ENCODE results near the gene KCNQ2.
"Not testable (repeated sequence)": the region's sequence is repeated elsewhere in the genome, so short reads cannot be mapped to it uniquely, and the experiment has no call there.

KCNQ2 gene

GRCh38 chr20:63471981-63472831 is at the start of gene KCNQ2:
Gene KCNQ2 (minus strand): TSS chr20:63472655. CDS start chr20:63472463, 192 bp downstream.
- DNase-seq: no peak

GRCh38 chr20:63521602-63522001 is 49.1 kb upstream of the KCNQ2 start:
- no peak for DNase-seq

- DNase-seq: peak; percentile 49 to 58
Measured at GRCh38 chr20:63520934-63521601, 48.6 kb upstream of the KCNQ2 start.

- peak; percentile 69 to 79 for DNase-seq
Measured at GRCh38 chr20:63520504-63520933, 48.1 kb upstream of the KCNQ2 start, which contains the start of gene PPDPF. Gene PPDPF (plus strand): TSS chr20:63520765. CDS start chr20:63521309, 544 bp downstream.

- peak; percentile 46 to 48 for DNase-seq
Measured at GRCh38 chr20:63519668-63520503, 47.4 kb upstream of the KCNQ2 start.

- DNase-seq: no peak
Measured at GRCh38 chr20:63518946-63519667, 46.7 kb upstream of the KCNQ2 start.

GRCh38 chr20:63518351-63518861 is 46.0 kb upstream of the KCNQ2 start:
- DNase-seq: no peak

GRCh38 chr20:63517376-63518309 is 45.2 kb upstream of the KCNQ2 start:
- no peak for DNase-seq

GRCh38 chr20:63514520-63514919 is 42.1 kb upstream of the KCNQ2 start:
- DNase-seq: not testable (repeated sequence)

GRCh38 chr20:63513207-63513606 is 40.8 kb upstream of the KCNQ2 start:
- DNase-seq: no peak

- DNase-seq: no peak
Measured at GRCh38 chr20:63509088-63509564, 36.7 kb upstream of the KCNQ2 start.

- DNase-seq: no peak
Measured at GRCh38 chr20:63508072-63508768, 35.8 kb upstream of the KCNQ2 start.

- no peak for DNase-seq
Measured at GRCh38 chr20:63507083-63507743, 34.8 kb upstream of the KCNQ2 start.

- DNase-seq: no peak
Measured at GRCh38 chr20:63505723-63506122, 33.3 kb upstream of the KCNQ2 start.

- DNase-seq: no peak
Measured at GRCh38 chr20:63505281-63505680, 32.8 kb upstream of the KCNQ2 start.

GRCh38 chr20:63504642-63505041 is 32.2 kb upstream of the KCNQ2 start:
- no peak for DNase-seq

GRCh38 chr20:63503524-63503923 is 31.1 kb upstream of the KCNQ2 start:
- no peak for DNase-seq

GRCh38 chr20:63502671-63503172 is 30.3 kb upstream of the KCNQ2 start:
- no peak for DNase-seq

All from activated CD4-positive, alpha-beta T cell treated with anti-CD3 and anti-CD28 coated beads, Interleukin-2, amount 50 U/mL, for 4 hours (primary cell).